ENCODE results near the gene ITGB6.

The ITGB6 gene

DNA sequence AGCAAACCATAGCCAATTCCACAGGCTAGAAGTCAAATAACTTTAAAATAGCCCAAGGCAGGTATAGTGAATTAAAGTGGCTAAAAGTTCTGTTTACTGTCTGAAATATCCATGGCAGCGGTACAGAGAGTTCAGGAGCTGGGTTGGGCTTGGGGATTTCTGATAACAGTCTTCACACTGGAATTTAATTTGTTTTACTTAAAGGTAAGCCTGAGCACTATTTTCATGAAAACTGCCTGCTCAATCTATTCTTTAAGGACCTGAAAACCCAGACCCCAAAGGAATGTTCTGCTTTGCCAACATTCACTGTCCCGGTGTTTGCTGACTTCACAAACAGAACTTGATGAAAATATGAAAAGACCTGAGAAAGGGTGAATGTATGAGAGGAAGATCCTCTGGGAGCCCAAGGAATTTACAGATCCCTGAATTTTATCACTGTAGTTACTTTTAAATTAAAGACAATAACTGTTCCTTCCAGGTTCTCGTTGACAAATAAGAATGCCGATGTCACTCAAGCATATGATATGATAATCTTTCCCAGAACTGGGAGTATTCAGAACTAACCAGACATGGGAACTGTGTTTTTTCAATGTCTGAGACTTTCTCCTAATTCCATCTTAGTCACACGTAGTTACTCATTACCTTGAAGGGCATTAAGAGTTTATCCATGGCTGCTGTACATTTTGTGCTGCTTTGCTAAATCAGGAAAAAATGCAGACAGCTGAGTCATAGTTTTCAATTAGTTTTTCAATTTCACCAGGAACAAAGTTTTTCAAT lies 28.3 kb upstream of the ITGB6 start:
- no peak for TF ChIP-seq POLR2A (IDR thresholded peaks at IDR 0.05; ENCODE audit: extremely low read depth, insufficient read length)
- TF ChIP-seq, protein P1, sequence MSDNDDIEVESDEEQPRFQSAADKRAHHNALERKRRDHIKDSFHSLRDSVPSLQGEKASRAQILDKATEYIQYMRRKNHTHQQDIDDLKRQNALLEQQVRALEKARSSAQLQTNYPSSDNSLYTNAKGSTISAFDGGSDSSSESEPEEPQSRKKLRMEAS (IDR thresholded peaks at IDR 0.05; ENCODE audit: low read depth, low read length): no peak
- no peak for TF ChIP-seq MYC (IDR thresholded peaks at IDR 0.05; ENCODE audit: low read depth, low read length)
- TF ChIP-seq, protein P2, sequence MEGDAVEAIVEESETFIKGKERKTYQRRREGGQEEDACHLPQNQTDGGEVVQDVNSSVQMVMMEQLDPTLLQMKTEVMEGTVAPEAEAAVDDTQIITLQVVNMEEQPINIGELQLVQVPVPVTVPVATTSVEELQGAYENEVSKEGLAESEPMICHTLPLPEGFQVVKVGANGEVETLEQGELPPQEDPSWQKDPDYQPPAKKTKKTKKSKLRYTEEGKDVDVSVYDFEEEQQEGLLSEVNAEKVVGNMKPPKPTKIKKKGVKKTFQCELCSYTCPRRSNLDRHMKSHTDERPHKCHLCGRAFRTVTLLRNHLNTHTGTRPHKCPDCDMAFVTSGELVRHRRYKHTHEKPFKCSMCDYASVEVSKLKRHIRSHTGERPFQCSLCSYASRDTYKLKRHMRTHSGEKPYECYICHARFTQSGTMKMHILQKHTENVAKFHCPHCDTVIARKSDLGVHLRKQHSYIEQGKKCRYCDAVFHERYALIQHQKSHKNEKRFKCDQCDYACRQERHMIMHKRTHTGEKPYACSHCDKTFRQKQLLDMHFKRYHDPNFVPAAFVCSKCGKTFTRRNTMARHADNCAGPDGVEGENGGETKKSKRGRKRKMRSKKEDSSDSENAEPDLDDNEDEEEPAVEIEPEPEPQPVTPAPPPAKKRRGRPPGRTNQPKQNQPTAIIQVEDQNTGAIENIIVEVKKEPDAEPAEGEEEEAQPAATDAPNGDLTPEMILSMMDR (IDR thresholded peaks at IDR 0.05; ENCODE audit: low read depth, low read length): no peak
- no peak overlapping the region for H3K4me3 ChIP-seq (ENCODE audit: low read depth, low read length)
- DNase-seq (ENCODE audit: low read depth): no peak

DNA sequence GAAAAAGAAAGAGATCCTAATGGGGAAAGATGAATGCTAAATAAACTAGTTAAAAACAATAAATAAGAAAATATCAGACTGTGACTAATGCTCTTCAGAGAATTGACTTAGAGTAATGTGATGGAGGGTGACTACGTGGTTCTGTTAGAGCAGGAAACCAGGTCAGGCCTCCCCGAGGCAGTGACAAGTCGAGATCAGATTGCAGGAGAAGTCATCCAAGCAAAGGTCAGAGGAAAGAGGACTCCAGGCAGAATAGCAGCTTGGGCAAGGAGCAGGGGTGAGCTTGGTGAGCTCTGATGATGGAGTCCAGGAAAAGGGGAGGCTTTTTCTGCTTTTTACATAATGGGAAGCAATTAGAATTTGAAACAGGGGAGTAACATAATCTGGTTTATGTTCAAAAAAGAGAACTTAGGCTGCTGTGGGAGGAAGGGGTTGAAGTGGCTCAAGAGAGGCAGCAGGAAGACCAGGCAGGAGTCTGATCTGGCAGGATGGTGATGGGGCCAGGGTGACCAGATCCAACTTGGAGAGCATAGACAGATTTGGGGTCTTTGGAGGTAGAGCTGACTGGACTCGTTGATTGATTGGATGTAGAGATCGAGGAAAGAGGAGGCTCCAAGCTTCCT lies 27.3 kb upstream of the ITGB6 start:
- TF ChIP-seq, protein P1 (IDR thresholded peaks at IDR 0.05; ENCODE audit: low read depth, low read length): no peak
- TF ChIP-seq, protein P2 (IDR thresholded peaks at IDR 0.05; ENCODE audit: low read depth, low read length): no peak
- TF ChIP-seq POLR2A (IDR thresholded peaks at IDR 0.05; ENCODE audit: extremely low read depth, insufficient read length): no peak
- TF ChIP-seq MYC (IDR thresholded peaks at IDR 0.05; ENCODE audit: low read depth, low read length): no peak
- no peak for DNase-seq (ENCODE audit: low read depth)
- H3K4me3 ChIP-seq (ENCODE audit: low read depth, low read length): no peak overlapping the region

DNA sequence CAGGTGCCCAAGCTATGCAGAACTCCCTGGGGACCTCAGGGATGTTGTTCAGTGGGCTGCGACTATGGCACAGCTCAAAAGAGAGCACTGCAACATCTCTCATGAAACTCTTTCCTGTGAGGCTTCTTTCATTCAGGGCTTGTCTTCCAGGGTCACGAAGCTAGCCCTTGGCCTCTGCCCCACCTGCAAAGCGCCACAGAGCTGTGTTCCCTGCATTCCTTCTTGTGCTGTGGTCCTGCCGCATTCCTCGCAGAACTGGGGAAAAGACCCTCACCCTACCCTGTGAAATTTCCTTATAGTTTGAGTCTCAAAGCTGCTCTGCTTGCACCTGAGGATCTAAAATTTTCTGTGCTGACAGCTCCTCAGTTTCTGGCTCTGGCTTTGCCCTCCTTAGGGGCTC lies 26.3 kb upstream of the ITGB6 start:
- H3K4me3 ChIP-seq (ENCODE audit: low read depth, low read length): no peak overlapping the region
- no peak for DNase-seq (ENCODE audit: low read depth)
- TF ChIP-seq POLR2A (IDR thresholded peaks at IDR 0.05; ENCODE audit: extremely low read depth, insufficient read length) (no peak), MYC (IDR thresholded peaks at IDR 0.05; ENCODE audit: low read depth, low read length) (no peak)
- TF ChIP-seq, protein P1 (IDR thresholded peaks at IDR 0.05; ENCODE audit: low read depth, low read length): no peak
- TF ChIP-seq, protein P2 (IDR thresholded peaks at IDR 0.05; ENCODE audit: low read depth, low read length): no peak

DNA sequence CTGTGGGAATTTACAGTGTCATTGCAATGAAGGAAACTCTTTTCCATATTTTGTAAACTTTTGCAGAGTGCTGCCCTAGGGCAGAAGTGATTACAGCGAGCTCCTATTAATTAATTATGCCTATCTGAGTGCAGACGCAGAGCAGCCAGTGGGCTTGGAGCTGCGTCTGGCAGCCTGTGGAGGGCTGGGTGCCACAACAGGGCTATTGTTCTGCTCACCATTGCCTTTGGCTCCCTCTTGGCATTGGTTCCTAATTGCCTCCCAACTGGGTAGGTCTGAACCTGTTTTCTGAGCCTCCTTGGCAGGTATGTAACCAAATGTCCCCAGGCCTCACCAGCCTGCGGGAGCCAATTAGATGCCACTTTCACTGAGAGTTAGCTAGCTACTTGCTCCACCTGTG lies 25.6 kb upstream of the ITGB6 start:
- no peak for TF ChIP-seq POLR2A (IDR thresholded peaks at IDR 0.05; ENCODE audit: extremely low read depth, insufficient read length)
- no peak for TF ChIP-seq MYC (IDR thresholded peaks at IDR 0.05; ENCODE audit: low read depth, low read length)
- TF ChIP-seq, protein P2 (IDR thresholded peaks at IDR 0.05; ENCODE audit: low read depth, low read length): no peak
- TF ChIP-seq, protein P1 (IDR thresholded peaks at IDR 0.05; ENCODE audit: low read depth, low read length): no peak
- DNase-seq (ENCODE audit: low read depth): no peak
- no peak overlapping the region for H3K4me3 ChIP-seq (ENCODE audit: low read depth, low read length)

DNA sequence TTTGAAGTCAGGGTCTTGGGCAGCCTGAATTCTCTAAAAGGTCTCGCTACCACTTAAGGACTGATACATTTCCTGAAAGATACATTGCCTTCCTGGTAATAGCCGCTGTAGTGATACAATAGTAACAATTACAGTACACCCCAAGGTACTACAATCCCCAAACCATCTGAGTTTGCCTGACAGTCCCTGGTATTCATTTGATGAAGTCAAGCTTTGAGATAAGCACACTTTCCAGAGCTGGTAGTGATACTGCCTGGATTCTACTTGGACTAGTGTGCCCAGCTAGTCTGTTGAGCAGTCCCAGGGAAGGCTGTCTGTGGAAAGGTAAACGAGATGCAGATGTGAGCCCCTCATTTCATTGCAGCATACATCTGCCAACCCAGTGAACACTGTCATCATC lies 24.4 kb upstream of the ITGB6 start:
- TF ChIP-seq MYC (IDR thresholded peaks at IDR 0.05; ENCODE audit: low read depth, low read length): no peak
- TF ChIP-seq, protein P2 (IDR thresholded peaks at IDR 0.05; ENCODE audit: low read depth, low read length): no peak
- TF ChIP-seq, protein P1 (IDR thresholded peaks at IDR 0.05; ENCODE audit: low read depth, low read length): no peak
- TF ChIP-seq POLR2A (IDR thresholded peaks at IDR 0.05; ENCODE audit: extremely low read depth, insufficient read length): no peak
- H3K4me3 ChIP-seq (ENCODE audit: low read depth, low read length): no peak overlapping the region
- DNase-seq (ENCODE audit: low read depth): no peak

Measured in NB4 (cell line).